Body of pancreas (tissue), 4 donors: ENCODE data around the gene C4orf54.

ENCODE experiments used
- CTCF ChIP-seq, 7 experiments: fragments of 450-650 bp in 4 of 7; fragments of 200-600 bp in 3 of 7; sonication (generic) in 3 of 7; IDR thresholded peaks; one replicate each; pipeline ENCODE4 v1.5.1; 2016 to 2019; ENCODE audit warnings: antibody characterized with exemption in 7 of 7
- POLR2A ChIP-seq, 3 donors: fragments of 450-650 bp; IDR thresholded peaks; one replicate each; pipeline ENCODE4 v1.6.1; 2016; ENCODE audit warnings: antibody characterized with exemption in 3 of 3, mild to moderate bottlenecking in 2 of 3

- no peak for TF ChIP-seq CTCF (IDR thresholded peaks at IDR 0.05)
- TF ChIP-seq POLR2A (IDR thresholded peaks at IDR 0.05) = no peak
Measured at GRCh38 chr4:99633772-99634171, 23.9 kb downstream of the C4orf54 start.
